Activated CD8-positive, alpha-beta memory T cell treated with anti-CD3 and anti-CD28 coated beads for 24 hours (primary cell): Measurements from ENCODE around the gene HAGHL.
"Not testable (repeated sequence)": the region's sequence is repeated elsewhere in the genome, so short reads cannot be mapped to it uniquely, and the experiment has no call there.

Source experiments
- DNase-seq: peaks from one replicate; pipeline ENCODE4 v3.0.0-alpha.2; 2020

Gene HAGHL

DNA sequence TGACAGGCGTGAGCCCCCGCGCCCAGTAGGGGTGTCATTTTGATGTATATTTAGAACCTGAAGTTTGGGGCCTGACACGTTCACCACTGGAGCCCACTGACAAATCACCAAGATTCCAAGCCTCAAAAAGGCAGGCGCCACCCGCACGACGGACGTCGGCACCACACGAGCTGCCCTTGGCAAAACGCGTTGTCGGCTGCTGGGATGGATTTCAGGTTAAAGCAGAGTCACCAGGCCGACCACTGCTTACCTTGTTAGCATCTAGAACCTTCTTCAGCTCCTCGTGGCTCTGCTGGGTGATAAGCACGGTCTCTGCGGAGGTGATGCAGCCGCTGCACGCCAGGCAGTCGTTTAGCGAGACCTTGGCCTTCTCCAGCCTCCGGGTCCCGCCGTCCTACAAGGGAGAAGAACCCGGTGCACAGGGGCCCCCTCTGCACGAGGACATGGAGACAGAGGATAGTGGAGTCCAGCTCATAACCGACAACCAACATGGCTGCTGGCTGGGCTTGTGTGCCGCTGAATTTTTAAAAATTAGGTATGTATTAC, 10.1 kb downstream of the HAGHL start:
- no peak for DNase-seq

DNA sequence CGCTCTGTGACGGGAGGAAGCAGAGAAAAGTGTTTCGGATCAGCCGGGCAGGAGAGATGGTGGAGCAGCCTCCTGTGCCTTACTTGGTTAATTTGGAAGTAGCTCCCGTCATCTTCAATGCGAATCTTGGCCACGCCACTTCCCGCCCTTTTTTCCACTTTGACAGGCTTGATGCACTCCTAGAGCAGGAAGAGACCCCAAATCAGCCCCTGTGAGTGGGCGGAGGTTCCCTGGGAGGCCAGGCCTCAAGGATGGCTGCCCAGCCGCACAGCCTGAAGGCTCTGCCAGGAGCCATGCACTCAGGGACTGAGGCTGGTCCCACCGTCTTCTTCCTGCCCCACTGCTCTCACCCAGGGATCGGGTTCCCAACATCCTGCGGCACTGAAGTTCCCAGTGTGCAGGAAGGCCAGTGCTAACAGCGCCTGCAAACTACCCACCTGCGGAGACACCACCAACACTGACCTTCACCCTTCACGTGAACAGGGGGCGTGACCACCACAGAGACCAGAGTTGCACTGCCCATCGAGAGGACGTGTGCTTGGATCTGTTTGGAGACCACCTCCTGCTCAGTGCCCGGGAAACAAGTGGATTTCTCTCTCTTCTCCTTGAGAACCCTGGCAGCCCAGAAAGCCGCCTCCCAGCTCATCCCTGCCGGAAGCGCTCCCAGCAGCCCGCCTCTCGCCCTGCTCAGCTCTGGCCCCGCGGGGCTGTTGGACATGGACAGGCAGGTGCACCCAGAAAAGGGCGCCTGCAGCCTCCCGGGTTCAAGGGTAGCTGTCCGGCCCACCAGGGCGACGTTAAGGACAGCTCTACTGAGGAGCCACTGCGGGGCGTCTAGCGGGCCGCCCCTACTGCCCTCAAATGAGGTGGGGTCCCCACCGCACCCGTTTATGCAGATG, 12.9 kb downstream of the HAGHL start:
- no peak for DNase-seq

DNA sequence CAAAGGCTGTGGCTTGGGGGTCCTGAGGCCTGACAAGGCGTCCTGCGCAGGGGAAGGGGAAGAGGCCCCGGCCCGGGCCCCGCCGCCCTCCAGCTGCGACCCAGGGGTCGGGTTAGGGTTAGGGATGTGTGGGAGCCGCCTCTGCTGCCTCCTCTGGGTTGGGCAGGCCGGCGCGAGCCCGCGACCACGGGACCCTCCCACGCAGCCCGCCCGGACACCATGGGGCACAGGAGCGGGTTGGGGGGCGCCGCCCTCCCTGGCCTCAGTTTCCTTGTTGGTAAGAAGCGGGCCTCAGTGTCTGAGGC, 13.5 kb downstream of the HAGHL start:
- no peak for DNase-seq

DNA sequence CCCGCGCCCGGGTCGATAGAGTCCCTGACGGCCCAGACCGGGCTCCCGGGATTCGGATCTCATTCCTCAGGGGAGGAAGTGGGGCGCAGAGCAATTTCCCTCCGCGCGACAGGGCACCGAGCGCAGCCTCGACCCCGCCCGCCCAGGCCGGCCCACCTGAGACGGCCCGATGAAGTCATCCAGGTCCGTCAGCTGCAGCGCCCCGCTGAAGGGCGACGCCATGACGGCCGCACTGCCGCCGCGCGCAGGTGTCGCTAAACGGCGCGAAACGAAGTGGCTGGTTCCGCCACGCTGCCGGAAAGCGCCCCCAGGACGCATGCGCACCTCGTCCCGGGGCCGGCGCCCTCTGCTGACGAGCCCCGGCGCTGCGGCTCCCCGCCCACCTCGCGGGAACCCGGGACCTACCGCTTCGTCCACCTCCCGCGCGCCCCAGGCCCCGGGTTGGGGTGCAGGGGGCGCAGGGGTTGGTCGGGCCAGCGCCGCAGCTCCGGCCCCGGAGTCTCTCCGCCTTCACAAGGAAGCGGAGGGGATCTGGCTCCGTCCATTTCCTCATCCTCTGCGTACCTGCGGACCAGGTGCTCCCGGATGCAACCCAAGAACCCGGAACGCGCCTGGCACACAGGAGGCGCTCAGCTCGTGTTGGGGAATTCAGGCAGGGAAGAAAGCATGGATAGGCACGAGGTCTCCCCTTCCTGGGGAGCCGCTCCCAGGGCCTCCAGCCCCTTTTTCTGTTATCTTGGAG, 14.0 kb downstream of the HAGHL start, which contains the start of gene CIAO3:
CIAO3 (minus strand) TSS at position 234 of the 742 bp plus-strand sequence; CDS start at position 222, 12 bp downstream.
- peak; percentile 99 for DNase-seq

DNA sequence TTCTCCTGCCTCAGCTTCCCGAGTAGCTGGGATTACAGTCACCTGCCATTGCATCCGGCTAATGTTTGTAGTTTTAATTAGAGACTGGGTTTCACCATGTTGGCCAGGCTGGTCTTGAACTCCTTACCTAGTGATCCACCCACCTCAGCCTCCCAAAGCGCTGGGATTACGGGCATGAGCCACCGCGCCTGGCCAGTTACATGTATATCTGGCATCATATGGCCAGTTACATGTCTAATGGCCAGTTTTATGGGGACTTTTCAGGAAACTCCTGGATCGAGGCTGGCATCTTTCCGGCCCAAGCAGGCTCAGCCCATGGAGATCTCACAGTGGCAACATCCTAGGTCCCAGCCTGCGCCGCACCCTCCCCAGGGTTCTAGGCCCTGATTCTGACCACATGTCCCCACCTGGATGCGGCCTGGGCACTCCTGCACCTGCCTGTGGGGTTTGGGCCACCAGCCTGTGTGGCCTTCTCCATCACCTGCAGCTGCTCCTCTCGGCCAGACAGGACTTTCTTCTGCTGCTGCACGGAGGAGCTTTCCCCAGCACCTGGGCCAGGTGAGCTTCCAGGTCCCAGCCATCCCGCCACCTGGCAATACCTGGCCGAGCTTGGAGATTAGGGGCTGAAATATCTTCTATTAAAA, 15.2 kb downstream of the HAGHL start:
- no peak for DNase-seq

DNA sequence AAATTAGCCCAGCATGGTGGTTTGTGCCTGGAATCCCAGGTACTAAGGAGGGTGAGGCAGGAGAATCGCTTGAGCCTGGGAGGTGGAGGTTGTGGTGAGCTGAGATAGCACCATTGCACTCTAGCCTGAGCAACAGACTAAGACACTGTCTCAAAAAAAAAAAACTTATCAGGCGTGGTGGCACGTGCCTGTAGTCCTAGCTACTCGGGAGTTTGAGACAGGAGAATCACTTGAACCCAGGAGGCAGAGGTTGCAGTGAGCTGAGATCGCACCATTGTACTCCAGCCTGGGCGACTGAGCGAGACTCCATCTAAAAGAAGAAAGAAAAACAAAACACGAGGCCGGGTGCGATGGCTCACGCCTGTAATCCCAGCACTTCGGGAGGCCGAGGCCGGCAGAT, 16.0 kb downstream of the HAGHL start:
- not testable (repeated sequence) for DNase-seq

DNA sequence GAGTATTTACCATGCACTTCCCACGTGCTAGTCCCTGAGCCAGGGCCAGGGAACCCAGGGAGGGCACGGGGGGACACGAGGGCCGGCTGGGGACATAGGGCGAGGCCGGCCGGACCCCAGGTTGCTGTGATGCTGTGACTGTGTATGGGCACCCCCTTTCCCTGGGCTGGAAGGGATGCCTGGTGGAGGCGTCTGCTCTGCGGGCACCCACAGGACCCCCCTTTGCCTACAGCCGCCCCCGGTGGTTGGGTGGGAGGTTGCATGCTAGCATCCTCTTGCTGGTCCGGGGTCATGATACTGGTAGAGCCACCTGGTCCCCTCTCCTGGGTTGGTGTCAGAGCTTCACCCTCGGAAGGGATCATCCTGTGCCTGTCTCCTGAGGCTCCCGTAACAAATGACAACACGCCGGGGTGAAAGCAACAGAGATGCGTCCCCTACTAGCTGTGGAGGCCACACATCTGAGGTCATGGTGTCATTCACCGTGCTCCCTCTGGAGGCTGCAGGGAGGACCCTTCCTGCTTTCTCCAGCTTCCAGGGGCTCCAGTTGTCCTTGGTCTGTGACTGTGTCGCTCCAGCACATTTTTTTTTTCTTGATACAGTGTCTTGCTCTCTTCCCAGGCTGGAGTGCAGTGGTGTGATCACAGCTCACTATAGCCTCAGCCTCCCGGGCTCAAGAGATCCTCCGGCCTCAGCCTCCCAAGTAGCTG, 17.0 kb downstream of the HAGHL start:
- no peak for DNase-seq

DNA sequence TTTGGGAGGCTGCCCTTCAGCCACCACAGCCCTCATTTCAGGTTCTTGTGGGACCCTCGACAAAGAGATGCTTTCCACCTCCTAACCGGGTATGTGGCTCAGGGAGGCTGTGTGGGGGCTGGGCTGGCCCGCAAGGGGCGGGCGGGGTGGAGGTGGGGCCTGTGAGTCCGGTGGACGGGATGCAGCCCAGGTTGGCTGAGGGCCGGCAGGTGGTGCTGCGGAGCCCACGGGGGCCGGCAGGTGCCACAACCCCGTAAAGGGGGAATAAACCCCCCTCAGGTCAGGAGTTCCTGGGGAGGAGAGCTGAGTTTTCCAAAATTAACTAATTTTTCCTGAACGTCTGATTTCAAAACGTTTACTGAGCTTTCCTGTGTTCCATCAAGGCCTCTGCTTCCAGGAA, 18.8 kb downstream of the HAGHL start:
- no peak for DNase-seq

DNA sequence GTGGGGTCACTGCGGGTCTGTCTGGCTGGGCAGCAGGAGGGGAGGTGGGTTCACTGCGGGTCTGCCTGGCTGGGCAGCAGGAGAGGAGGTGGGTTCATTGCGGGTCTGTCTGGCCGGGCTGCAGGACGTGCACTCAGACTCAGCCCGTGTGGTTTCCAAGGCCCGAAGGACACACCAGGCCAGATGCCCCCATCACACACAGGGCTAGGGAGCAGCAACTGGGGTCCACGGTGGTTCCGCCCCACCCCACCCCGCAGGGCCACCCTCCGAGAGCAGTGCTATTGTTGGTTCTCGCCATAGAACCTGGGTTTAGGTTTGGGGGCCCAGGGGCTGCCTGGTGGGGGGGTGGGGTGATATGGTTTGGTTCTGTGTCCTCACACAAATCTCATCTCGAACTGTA, 19.7 kb downstream of the HAGHL start:
- no peak for DNase-seq

DNA sequence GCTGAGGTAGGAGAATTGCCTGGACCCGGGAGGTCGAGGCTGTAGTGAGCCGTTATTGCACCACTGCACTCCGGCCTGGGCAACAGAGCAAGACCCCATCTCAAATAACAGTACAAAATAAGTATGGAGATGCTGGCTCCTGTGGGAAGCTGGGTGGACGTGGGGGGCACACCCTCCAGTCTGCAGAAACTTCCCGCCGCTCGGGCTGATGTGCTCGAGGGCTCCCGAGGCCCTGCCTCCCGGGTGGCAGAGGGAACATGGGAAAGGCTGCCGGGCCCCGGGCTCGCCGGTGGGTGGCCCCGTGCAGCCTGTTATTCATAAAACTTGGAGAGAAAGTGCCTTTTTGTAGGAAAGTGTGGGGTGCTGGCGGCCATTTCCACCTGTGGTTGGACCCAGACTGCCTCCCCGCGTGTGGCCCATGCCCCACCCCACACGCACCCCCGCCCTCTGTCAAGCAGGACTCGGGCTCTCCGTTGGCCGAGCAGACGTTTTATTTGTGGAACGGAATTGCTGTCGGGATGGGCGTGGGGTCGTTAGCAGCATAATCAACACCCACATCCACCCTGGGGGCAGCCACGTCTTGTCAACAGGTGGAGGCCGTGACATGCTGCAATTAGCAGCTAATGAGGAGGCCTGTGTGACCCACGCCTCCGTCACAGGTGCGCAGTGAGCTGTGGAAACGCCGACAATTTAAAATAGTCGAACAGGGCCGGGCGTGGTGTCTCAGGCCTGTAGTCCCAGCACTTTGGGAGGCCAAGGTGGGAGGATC, 21.3 kb downstream of the HAGHL start:
- no peak for DNase-seq

DNA sequence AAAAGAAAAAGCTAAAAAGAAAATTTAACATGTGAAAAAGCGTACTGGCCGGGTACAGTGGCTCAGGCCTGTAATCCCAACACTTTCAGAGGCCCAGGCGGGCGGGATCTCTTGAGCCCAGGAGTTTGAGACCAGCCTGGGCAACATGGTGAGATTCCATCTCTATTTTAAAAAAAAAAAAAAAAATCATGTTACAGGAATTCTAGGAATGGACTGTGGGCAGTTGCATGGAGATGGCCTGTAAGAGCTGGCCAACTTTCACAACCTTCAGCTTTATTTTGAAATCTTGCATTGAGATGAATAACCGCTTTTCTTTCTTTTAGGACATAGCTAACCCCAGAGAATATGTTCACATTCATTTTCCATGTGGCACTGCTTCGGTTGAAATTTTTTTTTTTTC, 22.1 kb downstream of the HAGHL start:
- DNase-seq: no peak

DNA sequence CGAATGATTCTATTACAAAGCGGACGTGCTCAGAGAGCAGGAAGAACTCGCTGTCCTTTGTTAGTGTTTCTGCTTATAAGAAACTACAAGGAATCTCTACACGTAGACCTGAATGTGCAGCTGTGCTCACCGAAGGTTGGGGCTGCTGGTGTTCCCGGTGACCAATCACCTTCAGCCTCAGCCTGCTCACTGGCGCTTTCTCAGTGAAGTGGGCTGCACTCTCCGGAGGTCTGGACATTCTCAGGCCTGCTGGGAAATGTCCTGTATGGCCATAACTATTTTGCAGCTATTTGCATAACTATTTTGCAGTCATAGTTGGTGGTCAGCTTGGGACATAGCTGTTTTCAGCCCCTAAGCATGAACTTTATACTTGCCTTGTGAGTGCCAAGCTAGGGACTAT, 23.6 kb downstream of the HAGHL start:
- DNase-seq: no peak

DNA sequence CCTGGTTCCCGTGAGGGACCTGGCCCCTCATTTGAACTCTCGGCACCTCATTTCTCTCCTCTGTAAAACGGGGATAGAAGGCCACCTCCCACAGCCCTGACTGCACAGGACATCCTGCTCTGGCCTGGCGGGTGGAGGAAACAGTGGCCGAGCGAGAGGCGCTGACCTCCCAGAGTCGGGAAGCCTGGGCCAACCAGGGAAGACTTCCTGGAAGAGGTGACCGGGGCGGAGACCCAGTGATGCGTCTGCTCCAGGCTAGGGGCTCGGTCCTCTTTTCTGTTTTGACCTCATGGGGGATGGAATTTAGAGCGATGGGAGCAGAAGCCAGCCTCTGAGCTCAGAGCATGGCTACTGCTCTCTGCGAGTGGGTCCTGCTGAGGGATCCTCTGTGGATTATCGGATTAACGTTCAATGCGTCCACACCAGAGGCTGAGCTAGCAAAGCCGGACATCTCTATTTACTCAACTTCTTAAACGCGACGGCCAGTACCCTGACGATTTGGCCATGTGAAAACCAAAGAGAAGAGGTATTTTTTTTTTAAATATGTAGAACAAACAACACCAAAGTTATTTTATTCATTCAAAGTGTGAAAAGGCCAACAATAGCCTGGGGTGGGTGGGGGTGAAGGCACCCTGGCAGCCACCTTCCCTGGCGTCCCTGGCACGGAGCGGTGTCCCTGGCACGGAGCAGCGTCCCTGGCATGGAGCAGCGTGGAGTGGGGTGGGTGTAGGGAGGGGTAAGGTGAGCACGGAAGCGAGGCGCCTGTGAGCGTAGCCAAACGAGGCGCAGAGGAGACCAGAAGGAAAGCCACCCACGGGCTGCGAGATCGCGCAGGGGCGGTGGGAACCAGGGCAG, 24.5 kb downstream of the HAGHL start:
- DNase-seq: no peak

DNA sequence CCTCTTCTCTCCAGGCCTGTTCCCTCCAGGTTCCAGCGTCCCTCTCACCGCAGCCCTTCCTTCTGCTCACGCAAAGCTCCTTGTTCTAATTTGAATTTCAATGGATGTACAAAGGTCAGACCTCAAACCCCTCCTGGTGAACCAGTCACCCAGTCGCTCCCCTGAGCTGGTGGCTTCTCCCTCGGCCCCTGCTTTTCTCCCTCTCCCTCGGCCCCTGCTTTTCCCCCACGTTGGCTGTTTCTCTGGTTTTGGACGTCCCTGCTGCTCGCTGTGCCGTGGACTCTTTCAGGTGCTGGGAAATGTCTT, 25.1 kb downstream of the HAGHL start:
- DNase-seq: no peak

DNA sequence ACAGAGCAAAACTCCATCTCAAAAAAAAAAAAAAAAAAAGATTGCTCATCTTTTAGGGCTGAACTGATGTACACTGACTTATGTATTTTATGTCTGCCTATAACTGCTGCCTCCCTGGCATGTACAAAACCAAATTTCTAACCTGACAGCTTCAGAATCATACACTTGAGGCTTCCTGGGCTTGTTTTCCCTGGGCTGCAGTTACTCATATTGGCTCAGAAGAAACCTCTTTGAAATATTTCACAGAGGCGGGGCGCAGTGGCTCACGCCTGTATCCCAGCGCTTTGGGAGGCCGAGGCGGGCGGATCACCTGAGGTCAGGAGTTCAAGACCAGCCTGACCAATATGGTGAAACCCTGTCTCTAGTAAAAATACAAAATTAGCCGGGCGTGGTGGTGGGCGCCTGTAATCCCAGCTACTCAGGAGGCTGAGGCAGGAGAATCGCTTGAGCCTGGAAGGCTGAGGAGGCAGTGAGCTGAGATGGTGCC, 27.3 kb downstream of the HAGHL start:
- not testable (repeated sequence) for DNase-seq

DNA sequence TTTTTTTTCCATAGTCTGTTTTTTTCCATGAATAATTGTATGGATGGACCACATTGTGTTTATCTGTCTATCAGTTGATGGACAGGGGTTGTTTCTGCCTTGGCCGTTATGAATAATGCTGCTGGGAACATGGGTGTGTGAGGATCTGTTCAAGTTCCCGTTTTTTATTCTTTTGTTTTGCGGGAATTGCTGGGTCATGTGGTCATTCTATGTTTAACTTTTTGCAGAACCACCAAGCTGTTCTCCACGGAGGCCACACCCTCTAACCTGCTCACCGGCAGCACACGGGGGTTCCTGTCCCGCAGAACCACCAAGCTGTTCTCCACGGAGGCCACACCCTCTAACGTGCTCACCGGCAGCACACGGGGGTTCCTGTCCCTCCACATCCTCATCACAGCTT, 27.8 kb downstream of the HAGHL start:
- DNase-seq: no peak

DNA sequence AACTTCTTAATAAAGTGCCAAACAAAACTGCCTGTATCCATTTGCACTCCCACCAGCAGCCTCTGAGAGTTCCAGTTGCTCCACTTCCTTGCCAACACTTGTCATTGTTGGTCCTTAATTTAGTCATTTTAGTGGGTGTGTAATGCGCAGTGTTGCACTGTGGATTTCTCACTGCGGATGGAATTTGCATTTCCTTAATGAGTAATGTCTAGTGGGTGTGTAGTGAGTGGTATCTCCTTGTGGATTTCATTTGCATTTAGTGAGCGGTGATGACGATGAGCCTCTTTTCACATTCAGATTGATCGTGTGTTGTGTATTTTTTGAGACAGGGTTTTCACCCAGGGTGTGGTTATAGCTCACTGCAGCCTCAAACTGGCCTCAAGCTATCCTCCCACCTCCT, 29.5 kb downstream of the HAGHL start:
- DNase-seq: no peak

DNA sequence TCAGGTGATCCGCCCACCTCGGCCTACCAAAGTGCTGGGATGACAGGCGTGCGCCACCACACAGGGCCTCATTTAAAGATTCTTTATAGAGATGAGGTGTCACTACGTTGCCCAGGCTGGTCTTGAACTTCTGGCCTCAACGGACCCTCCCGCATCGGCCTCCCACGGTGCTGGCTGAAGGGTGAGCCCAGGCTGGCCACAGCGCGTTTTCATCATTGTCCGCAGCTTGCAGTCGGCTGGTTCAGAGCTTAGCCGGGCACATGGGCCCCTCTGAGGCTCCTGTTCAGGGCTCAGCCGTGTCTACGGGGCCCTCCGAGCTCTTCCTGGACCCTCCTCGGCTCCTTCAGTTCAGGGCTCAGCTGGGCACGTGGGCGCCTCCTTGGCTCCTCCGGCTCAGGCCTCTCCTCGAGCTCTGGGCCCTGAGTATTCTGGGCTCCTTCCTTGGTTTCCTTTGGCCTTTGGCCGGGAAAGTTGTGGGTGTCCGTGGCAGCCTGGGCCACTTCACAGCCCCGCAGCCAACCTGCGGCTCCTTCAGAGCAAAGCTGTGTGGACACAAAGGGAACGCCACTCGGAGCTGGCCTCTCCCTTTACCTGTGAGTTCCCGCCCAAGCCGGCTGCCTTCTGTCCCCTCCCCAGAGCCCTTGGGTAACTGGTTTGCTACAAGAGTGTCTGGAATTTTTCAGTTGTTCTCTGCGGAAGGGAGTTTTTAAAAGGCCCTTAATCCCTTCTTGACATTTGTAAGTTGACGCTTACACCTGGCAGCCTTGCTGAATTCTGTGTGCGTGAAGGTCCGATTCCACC, 32.4 kb downstream of the HAGHL start:
- DNase-seq: no peak

DNA sequence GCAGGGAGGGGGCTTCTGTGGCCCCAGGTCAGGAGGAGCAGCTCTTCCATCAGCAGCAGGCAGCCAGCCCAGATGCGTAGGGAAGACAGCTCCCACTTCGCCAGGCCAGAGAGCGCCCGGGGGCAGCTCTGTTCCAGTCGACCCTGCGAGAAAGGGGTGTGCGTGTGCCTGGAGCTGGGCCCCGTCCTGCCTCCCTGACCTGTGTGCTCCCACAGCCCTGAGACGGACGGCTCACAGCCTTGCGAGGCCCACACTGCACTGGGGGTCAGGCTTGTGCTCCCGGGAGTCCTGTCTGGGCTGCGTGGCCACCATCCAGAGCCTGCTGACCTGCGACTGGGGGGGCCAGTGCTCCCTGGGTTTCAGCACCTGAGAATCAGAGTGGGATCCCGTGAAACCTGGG, 33.2 kb downstream of the HAGHL start:
- DNase-seq: no peak
